Measurements from ENCODE around the gene CASZ1.

DNA sequence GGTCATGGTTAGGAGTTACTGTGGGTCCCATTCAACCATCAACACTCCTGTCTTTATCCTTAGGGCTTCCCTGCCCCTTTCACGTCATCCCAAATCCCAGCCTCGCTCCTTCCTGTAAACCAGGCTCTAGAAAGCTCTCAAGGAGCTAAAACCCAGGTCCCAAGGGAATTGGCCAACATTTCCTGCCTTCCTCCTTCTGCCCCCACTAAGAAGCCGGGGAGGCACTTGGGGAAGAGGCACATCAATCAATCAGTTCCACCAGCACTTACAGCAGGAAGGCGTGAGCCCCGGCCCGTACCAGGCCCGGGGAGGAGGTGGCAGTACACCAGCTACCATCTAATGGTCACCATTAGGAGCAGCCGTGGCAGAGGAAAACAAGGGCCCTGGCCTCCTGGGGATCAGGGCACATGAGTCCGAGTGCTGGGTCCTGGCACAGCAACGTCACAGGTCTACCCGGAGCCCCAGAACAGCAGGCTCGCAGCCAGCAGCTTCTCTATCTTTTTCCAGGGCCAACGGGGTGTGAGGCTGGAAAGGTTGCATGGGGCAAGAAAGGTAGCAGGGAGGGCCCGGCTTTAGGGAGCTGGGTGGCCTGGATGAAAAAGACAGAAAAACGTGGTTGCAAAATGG lies 108.6 kb downstream of the CASZ1 start:
- TF ChIP-seq, protein P1, sequence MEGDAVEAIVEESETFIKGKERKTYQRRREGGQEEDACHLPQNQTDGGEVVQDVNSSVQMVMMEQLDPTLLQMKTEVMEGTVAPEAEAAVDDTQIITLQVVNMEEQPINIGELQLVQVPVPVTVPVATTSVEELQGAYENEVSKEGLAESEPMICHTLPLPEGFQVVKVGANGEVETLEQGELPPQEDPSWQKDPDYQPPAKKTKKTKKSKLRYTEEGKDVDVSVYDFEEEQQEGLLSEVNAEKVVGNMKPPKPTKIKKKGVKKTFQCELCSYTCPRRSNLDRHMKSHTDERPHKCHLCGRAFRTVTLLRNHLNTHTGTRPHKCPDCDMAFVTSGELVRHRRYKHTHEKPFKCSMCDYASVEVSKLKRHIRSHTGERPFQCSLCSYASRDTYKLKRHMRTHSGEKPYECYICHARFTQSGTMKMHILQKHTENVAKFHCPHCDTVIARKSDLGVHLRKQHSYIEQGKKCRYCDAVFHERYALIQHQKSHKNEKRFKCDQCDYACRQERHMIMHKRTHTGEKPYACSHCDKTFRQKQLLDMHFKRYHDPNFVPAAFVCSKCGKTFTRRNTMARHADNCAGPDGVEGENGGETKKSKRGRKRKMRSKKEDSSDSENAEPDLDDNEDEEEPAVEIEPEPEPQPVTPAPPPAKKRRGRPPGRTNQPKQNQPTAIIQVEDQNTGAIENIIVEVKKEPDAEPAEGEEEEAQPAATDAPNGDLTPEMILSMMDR (IDR thresholded peaks at IDR 0.05) = no peak
- no peak for TF ChIP-seq POLR2A (IDR thresholded peaks at IDR 0.05; ENCODE audit: low read depth)
